Fibroblast of lung (primary cell): ENCODE measurements around the gene ZNF317. TPM values are rescaled to one million over a fixed set of nuclear protein-coding genes. Genes with fewer than 3 reads are reported as not detected.

Experiments
- DNase-seq, 2 donors: peaks; one replicate each; pipeline versions ENCODE4 v3.0.0 to v3.0.0-alpha.2; 2010; ENCODE audit warnings: low read depth in 2 of 2
- H2AFZ ChIP-seq: 2 replicates; pipeline ENCODE4 v1.5.1; 2012; ENCODE audit warnings: low read length, control low read depth, inconsistent platforms
- H3K27ac ChIP-seq: 2 replicates; pipeline ENCODE4 v1.5.1; 2011; ENCODE audit warnings: low read length, control low read depth; ENCODE audit not compliant: insufficient read depth
- H3K27me3 ChIP-seq: 2 replicates; pipeline ENCODE4 v1.5.1; 2011; ENCODE audit warnings: mild to moderate bottlenecking, low read length; ENCODE audit not compliant: control insufficient read depth, insufficient read depth
- H3K36me3 ChIP-seq: 2 replicates; pipeline ENCODE4 v1.5.1; 2011; ENCODE audit warnings: low read length; ENCODE audit not compliant: control insufficient read depth, insufficient read depth
- H3K4me1 ChIP-seq: 2 replicates; pipeline ENCODE4 v1.5.1; 2011; ENCODE audit warnings: low read length; ENCODE audit not compliant: control insufficient read depth, insufficient read depth; ENCODE audit errors: extremely low read depth
- H3K4me2 ChIP-seq: 2 replicates; pipeline ENCODE4 v1.5.1; 2011; ENCODE audit warnings: low read length, control low read depth; ENCODE audit not compliant: insufficient read depth; ENCODE audit errors: extremely low read depth
- H3K4me3 ChIP-seq, 4 experiments: fragments of 200-600 bp in 1 of 4; sonication (generic) in 1 of 4; replicated peaks in 1 of 4; 2 replicates each; pipeline ENCODE4 v1.5.1; 2011 to 2016; ENCODE audit warnings: low read length in 4 of 4, low read depth in 3 of 4, mild to moderate bottlenecking in 3 of 4, control low read depth in 2 of 4, inconsistent platforms in 1 of 4, mixed read lengths in 1 of 4; ENCODE audit not compliant: insufficient read depth in 1 of 4; ENCODE audit errors: control extremely low read depth in 1 of 4
- H3K79me2 ChIP-seq: 2 replicates; pipeline ENCODE4 v1.5.1; 2012; ENCODE audit warnings: mild to moderate bottlenecking, low read length, inconsistent platforms; ENCODE audit not compliant: control insufficient read depth, insufficient read depth
- H3K9ac ChIP-seq: 2 replicates; pipeline ENCODE4 v1.5.1; 2011; ENCODE audit warnings: mild to moderate bottlenecking, low read length, control low read depth; ENCODE audit not compliant: insufficient read depth
- H3K9me3 ChIP-seq: 2 replicates; pipeline ENCODE4 v1.5.1; 2012; ENCODE audit warnings: low read depth, low read length; ENCODE audit not compliant: control insufficient read depth, insufficient read depth
- H4K20me1 ChIP-seq: 2 replicates; pipeline ENCODE4 v1.5.1; 2011; ENCODE audit warnings: low read length; ENCODE audit not compliant: control insufficient read depth, insufficient read depth; ENCODE audit errors: extremely low read depth
- CTCF ChIP-seq, 2 donors: IDR thresholded peaks in 1 of 2; conservative IDR thresholded peaks in 1 of 2; 1 replicate in 1 of 2; 2 replicates in 1 of 2; pipeline ENCODE4 v1.5.1; 2011 to 2012; ENCODE audit warnings: low read length in 2 of 2, control low read depth in 1 of 2, inconsistent platforms in 1 of 2, low read depth in 1 of 2, mild to moderate bottlenecking in 1 of 2
- EZH2 ChIP-seq: IDR thresholded peaks from 2 replicates; pipeline ENCODE4 v1.5.1; 2012; ENCODE audit warnings: low read length, control low read depth, mild to moderate bottlenecking; ENCODE audit errors: missing control alignments
- polyA plus RNA-seq, 2 donors: library from polyadenylated mRNA; depleted of rRNA in 1 of 2; stranded (reverse) in 1 of 2; unstranded in 1 of 2; fragments of >200 nt; gene quantifications; 2 replicates each; pipeline ENCODE4 v1.2.1, GENCODE V29; 2011 to 2012; ENCODE audit warnings: missing spikeins in 1 of 2
- total RNA-seq: library from RNA; depleted of rRNA; stranded (reverse); fragments of >200 nt; gene quantifications from 2 replicates; pipeline ENCODE4 v1.2.1, GENCODE V29; 2014

The ZNF317 gene
- total and polyA plus RNA-seq, 2 donors (not counting 1 experiment from before 2014, with no cell fraction given) = 12.8 to 17.7 TPM

- Histone ChIP-seq H3K4me2 (no peak within 1 kb of the TSS), H4K20me1 (no peaks in the 10 kb centered on the region), H3K27ac (no peak within 1 kb of the TSS), H3K27me3 (no peaks in the 10 kb centered on the region), H3K9me3 (no peaks in the 10 kb centered on the region), H3K4me3 (no peak within 1 kb of the TSS), H3K36me3 (no peaks in the 10 kb centered on the region), H2AFZ (no peak within 1 kb of the TSS), H3K9ac (no peak within 1 kb of the TSS), H3K4me1 (no peaks in the 10 kb centered on the region), H3K79me2 (no peaks in the 10 kb centered on the region)
- no peak for DNase-seq
- no peak for TF ChIP-seq CTCF (conservative IDR thresholded peaks at IDR 0.05 in 1 of 2, IDR thresholded peaks at IDR 0.05 in 1 of 2; ENCODE audit: low read depth in 1 of 2, low read length in 2 of 2)
- no peak for TF ChIP-seq EZH2
These were observed 24.8 kb upstream of the ZNF317 start, which contains the start of gene OR7G1 for GRCh38 chr19:9115307-9115813. TSS of gene OR7G1 (minus strand) at chr19:9115763. CDS start at chr19:9115763, 0 bp downstream.

- H3K27me3 ChIP-seq = no peaks in the 10 kb centered on the region
- H3K9ac ChIP-seq = no peak overlapping the region
- H3K27ac ChIP-seq = no peak overlapping the region
- no peak overlapping the region for H3K4me3 ChIP-seq
- DNase-seq = no peak
- H3K4me1 ChIP-seq = no peaks in the 10 kb centered on the region
- no peak overlapping the region for H2AFZ ChIP-seq
- no peak overlapping the region for H3K4me2 ChIP-seq
- no peaks in the 10 kb centered on the region for H3K36me3 ChIP-seq
- no peaks in the 10 kb centered on the region for H4K20me1 ChIP-seq
- TF ChIP-seq EZH2 (no peak), CTCF (conservative IDR thresholded peaks at IDR 0.05 in 1 of 2, IDR thresholded peaks at IDR 0.05 in 1 of 2; ENCODE audit: low read depth in 1 of 2, low read length in 2 of 2) (no peak)
- H3K79me2 ChIP-seq = no peaks in the 10 kb centered on the region
- no peaks in the 10 kb centered on the region for H3K9me3 ChIP-seq
These were observed 23.6 kb upstream of the ZNF317 start for GRCh38 chr19:9116547-9116946.

GRCh38 chr19:9126900-9127405, 13.2 kb upstream of the ZNF317 start, which contains the start of gene OR7G3:
TSS of gene OR7G3 (minus strand) at chr19:9126950. CDS start at chr19:9126950, 0 bp downstream.
- H3K4me1 ChIP-seq = no peaks in the 10 kb centered on the region
- TF ChIP-seq CTCF (conservative IDR thresholded peaks at IDR 0.05 in 1 of 2, IDR thresholded peaks at IDR 0.05 in 1 of 2; ENCODE audit: low read depth in 1 of 2, low read length in 2 of 2) = no peak
- no peak for TF ChIP-seq EZH2
- no peak within 1 kb of the TSS for H3K9ac ChIP-seq
- H3K36me3 ChIP-seq = no peaks in the 10 kb centered on the region
- no peaks in the 10 kb centered on the region for H3K27me3 ChIP-seq
- no peak within 1 kb of the TSS for H2AFZ ChIP-seq
- no peak within 1 kb of the TSS for H3K4me2 ChIP-seq
- no peak within 1 kb of the TSS for H3K27ac ChIP-seq
- no peaks in the 10 kb centered on the region for H4K20me1 ChIP-seq
- DNase-seq = no peak
- no peaks in the 10 kb centered on the region for H3K9me3 ChIP-seq
- H3K79me2 ChIP-seq = no peaks in the 10 kb centered on the region
- no peak within 1 kb of the TSS for H3K4me3 ChIP-seq
